NK-92 (cell line): ENCODE results near the gene ARHGAP9.
"Not testable (repeated sequence)": the region's sequence is repeated elsewhere in the genome, so short reads cannot be mapped to it uniquely, and the experiment has no call there.

Experiments
- DNase-seq: peaks from one replicate; lab custom pipeline; 2025; ENCODE audit not compliant: unreplicated experiment; lab: John Stamatoyannopoulos, UW

Gene ARHGAP9

GRCh38 chr12:57517718-57518117, 38.1 kb upstream of the ARHGAP9 start:
- DNase-seq: not testable (repeated sequence)

GRCh38 chr12:57517187-57517586, 37.5 kb upstream of the ARHGAP9 start:
- DNase-seq: no peak

- no peak for DNase-seq
Observed at GRCh38 chr12:57516617-57517153, 37.0 kb upstream of the ARHGAP9 start.

- DNase-seq: no peak
Observed at GRCh38 chr12:57515934-57516541, 36.4 kb upstream of the ARHGAP9 start.

- DNase-seq: no peak
Observed at GRCh38 chr12:57515408-57515933, 35.8 kb upstream of the ARHGAP9 start.

GRCh38 chr12:57514720-57515407, 35.2 kb upstream of the ARHGAP9 start:
- no peak for DNase-seq

GRCh38 chr12:57514246-57514645, 34.6 kb upstream of the ARHGAP9 start:
- not testable (repeated sequence) for DNase-seq

- not testable (repeated sequence) for DNase-seq
Observed at GRCh38 chr12:57513677-57514076, 34.0 kb upstream of the ARHGAP9 start.

- DNase-seq: no peak
Observed at GRCh38 chr12:57513266-57513665, 33.6 kb upstream of the ARHGAP9 start.

GRCh38 chr12:57512665-57513064, 33.0 kb upstream of the ARHGAP9 start:
- no peak for DNase-seq

GRCh38 chr12:57511588-57512325, 32.1 kb upstream of the ARHGAP9 start:
- no peak for DNase-seq

GRCh38 chr12:57511161-57511560, 31.5 kb upstream of the ARHGAP9 start:
- DNase-seq: no peak

GRCh38 chr12:57507796-57508195, 28.1 kb upstream of the ARHGAP9 start:
- DNase-seq: not testable (repeated sequence)

- DNase-seq: not testable (repeated sequence)
Observed at GRCh38 chr12:57506541-57506940, 26.9 kb upstream of the ARHGAP9 start.

GRCh38 chr12:57502311-57502969, 22.8 kb upstream of the ARHGAP9 start:
- not testable (repeated sequence) for DNase-seq

- DNase-seq: no peak
Observed at GRCh38 chr12:57500213-57500612, 20.5 kb upstream of the ARHGAP9 start.

- DNase-seq: no peak
Observed at GRCh38 chr12:57498571-57498970, 18.9 kb upstream of the ARHGAP9 start.

GRCh38 chr12:57498132-57498502, 18.5 kb upstream of the ARHGAP9 start:
- no peak for DNase-seq

- DNase-seq: no peak
Observed at GRCh38 chr12:57497223-57498131, 17.8 kb upstream of the ARHGAP9 start.

GRCh38 chr12:57496822-57497221, 17.2 kb upstream of the ARHGAP9 start:
- no peak for DNase-seq
